ENCODE results near the gene CTTNBP2. TPM values are rescaled to one million over a fixed set of nuclear protein-coding genes. Genes with fewer than 3 reads are reported as not detected.

The CTTNBP2 gene
- 9.9 and 12.5 TPM in 2 replicates for total RNA-seq
- long read RNA-seq, partial matches to known transcripts: 6 of 9 reads
- long read RNA-seq, other reads (novel, unspliced or antisense): 3 of 9 reads

DNA sequence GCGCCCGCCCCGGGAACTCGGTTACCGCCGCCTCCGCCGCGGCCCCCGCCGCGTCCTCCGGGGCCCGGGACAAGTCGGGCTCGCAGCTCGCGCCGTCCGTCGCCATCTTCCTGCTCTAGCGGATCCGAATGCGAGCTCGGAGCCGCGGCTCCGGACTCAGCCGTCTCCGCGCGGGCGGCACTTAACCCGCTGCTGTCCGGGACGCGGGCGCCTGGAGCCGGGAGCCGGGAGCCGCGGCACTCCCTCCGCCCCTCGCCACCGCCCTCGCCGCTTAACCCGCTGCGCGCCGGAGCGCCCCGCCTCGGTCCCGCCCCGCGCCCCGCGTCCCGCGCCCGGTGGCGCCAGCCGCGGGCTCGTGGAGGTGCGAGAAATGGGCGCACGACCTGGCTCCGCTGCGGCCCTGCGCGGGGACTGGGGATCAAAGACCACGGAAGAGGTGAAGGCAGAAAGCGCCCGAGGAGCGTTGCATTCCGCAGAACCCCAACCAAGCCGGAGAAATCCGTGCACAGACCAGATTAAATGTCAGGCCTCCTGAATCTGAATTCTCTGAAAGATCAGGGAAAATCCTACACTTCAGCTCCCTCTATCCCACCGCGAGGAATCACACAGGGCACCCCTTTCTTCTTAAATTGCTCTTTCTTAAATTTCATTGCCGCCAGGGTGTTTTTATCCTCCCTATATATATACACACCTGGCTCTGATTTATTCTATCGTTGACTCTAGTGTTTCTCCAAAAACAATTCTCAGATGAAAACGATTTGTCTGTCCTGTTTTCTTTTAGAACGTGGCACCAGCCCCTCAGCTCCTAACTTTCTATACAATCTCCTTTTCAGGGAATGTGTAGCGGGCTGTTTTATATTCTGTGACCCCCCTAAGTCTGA, at the start of gene CTTNBP2:
CTTNBP2 (minus strand) TSS at position 132 of the 881 bp plus-strand sequence; CDS start at position 106, 26 bp downstream.
- Mint-ChIP-seq H3K27me3 (ENCODE audit: low read depth) (peaks cover 22% of the 10 kb centered on the region), H3K4me1 (peaks cover 41% of the 10 kb centered on the region), H3K27ac (ENCODE audit: unreplicated experiment) (peak within 1 kb of the TSS; percentile 73), H3K4me3 (peak within 1 kb of the TSS; percentile 93), H3K36me3 (ENCODE audit: low read depth) (no peaks in the 10 kb centered on the region), H3K9me3 (no peaks in the 10 kb centered on the region)
- peak; percentile 51 for DNase-seq (ENCODE audit: low read depth, low spot score)
- TF ChIP-seq, protein P1, sequence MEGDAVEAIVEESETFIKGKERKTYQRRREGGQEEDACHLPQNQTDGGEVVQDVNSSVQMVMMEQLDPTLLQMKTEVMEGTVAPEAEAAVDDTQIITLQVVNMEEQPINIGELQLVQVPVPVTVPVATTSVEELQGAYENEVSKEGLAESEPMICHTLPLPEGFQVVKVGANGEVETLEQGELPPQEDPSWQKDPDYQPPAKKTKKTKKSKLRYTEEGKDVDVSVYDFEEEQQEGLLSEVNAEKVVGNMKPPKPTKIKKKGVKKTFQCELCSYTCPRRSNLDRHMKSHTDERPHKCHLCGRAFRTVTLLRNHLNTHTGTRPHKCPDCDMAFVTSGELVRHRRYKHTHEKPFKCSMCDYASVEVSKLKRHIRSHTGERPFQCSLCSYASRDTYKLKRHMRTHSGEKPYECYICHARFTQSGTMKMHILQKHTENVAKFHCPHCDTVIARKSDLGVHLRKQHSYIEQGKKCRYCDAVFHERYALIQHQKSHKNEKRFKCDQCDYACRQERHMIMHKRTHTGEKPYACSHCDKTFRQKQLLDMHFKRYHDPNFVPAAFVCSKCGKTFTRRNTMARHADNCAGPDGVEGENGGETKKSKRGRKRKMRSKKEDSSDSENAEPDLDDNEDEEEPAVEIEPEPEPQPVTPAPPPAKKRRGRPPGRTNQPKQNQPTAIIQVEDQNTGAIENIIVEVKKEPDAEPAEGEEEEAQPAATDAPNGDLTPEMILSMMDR (conservative IDR thresholded peaks at IDR 0.05): no peak

- no peak overlapping the region for H3K4me3 Mint-ChIP-seq
- no peak overlapping the region for H3K27ac Mint-ChIP-seq (ENCODE audit: unreplicated experiment)
- no peak for DNase-seq (ENCODE audit: low read depth, low spot score)
- no peaks in the 10 kb centered on the region for H3K27me3 Mint-ChIP-seq (ENCODE audit: low read depth)
- no peaks in the 10 kb centered on the region for H3K36me3 Mint-ChIP-seq (ENCODE audit: low read depth)
- H3K9me3 Mint-ChIP-seq: peaks cover 6% of the 10 kb centered on the region
- no peaks in the 10 kb centered on the region for H3K4me1 Mint-ChIP-seq
- TF ChIP-seq, protein P1 (conservative IDR thresholded peaks at IDR 0.05): no peak
Observed at GRCh38 chr7:117916309-117916708, 43.1 kb upstream of the CTTNBP2 start.

GRCh38 chr7:117912421-117912820, 39.2 kb upstream of the CTTNBP2 start:
- H3K36me3 Mint-ChIP-seq (ENCODE audit: low read depth): no peaks in the 10 kb centered on the region
- H3K4me3 Mint-ChIP-seq: no peak overlapping the region
- TF ChIP-seq, protein P1 (conservative IDR thresholded peaks at IDR 0.05): no peak
- peaks cover 5% of the 10 kb centered on the region for H3K9me3 Mint-ChIP-seq
- DNase-seq (ENCODE audit: low read depth, low spot score): no peak
- no peak overlapping the region for H3K27ac Mint-ChIP-seq (ENCODE audit: unreplicated experiment)
- H3K27me3 Mint-ChIP-seq (ENCODE audit: low read depth): no peaks in the 10 kb centered on the region
- H3K4me1 Mint-ChIP-seq: no peaks in the 10 kb centered on the region

- Mint-ChIP-seq H3K9me3 (no peaks in the 10 kb centered on the region), H3K36me3 (ENCODE audit: low read depth) (no peaks in the 10 kb centered on the region), H3K4me3 (no peak overlapping the region), H3K27ac (ENCODE audit: unreplicated experiment) (no peak overlapping the region), H3K4me1 (no peaks in the 10 kb centered on the region), H3K27me3 (ENCODE audit: low read depth) (no peaks in the 10 kb centered on the region)
- no peak for DNase-seq (ENCODE audit: low read depth, low spot score)
- TF ChIP-seq, protein P1 (conservative IDR thresholded peaks at IDR 0.05): no peak
Observed at GRCh38 chr7:117908031-117908795, 35.0 kb upstream of the CTTNBP2 start.

GRCh38 chr7:117907049-117907640, 33.9 kb upstream of the CTTNBP2 start:
- no peak for DNase-seq (ENCODE audit: low read depth, low spot score)
- H3K27ac Mint-ChIP-seq (ENCODE audit: unreplicated experiment): no peak overlapping the region
- H3K36me3 Mint-ChIP-seq (ENCODE audit: low read depth): no peaks in the 10 kb centered on the region
- H3K9me3 Mint-ChIP-seq: no peaks in the 10 kb centered on the region
- no peak overlapping the region for H3K4me3 Mint-ChIP-seq
- no peaks in the 10 kb centered on the region for H3K4me1 Mint-ChIP-seq
- TF ChIP-seq, protein P1 (conservative IDR thresholded peaks at IDR 0.05): no peak
- no peaks in the 10 kb centered on the region for H3K27me3 Mint-ChIP-seq (ENCODE audit: low read depth)
